Measurements from ENCODE around the gene CRTC1. TPM values are rescaled to one million over a fixed set of nuclear protein-coding genes. Genes with fewer than 3 reads are reported as not detected.

The CRTC1 gene
- total and polyA plus RNA-seq, 9 of the 15 experiments (the other 6 are each of a cell fraction or from before 2014, with no cell fraction given), result 0.25 to 3.8 (median 1.2) TPM; not detected in 2

DNA sequence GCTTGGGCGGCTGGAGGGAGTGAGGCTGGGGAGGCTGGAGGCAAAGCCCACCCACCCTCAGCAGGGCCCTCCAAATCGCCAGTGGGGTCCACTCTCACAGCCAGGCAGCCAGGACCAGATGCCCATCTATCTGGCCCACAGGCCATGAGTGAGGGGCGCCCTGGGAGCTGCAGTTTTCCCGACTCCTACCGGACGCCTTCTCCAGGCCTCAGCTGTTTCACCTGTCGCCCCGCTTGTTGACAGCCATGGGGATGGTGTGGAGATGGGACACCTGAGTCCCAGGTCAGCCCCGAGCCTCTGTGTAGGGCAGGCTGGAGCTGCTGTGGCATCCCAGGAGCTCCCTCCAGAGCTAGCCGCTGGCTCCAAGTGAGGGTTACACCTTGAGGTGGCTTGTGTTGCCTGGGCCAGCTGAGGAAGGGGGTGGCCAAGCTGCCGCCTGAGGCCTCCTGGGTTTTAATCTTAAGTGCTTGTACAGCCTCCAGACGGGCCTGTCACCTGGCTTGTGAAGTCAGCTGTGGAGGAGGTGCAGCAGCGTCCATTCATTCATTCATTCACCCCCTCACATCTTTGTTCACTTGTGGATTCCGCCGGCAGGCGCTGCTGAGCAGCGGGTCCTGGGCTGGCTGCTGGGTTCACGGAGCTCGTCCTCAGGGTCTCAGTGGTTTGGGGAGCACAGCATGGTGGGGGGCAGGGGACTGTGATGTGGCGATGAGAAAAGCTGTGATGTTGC lies 55.6 kb downstream of the CRTC1 start:
- FAIRE-seq, result no peak
- peaks cover 3% of the 10 kb centered on the region for H3K9me1 ChIP-seq (ENCODE audit: control insufficient read depth, insufficient read depth, low read length)
- peaks cover 64% of the 10 kb centered on the region for H4K20me1 ChIP-seq (replicated peaks; ENCODE audit: control insufficient read depth, insufficient read depth, low read length)
- no peak overlapping the region for H3K27ac ChIP-seq (ENCODE audit: extremely low read depth, low read depth, low read length)
- H3K79me2 ChIP-seq (ENCODE audit: control insufficient read depth, insufficient read depth, low read length), result no peaks in the 10 kb centered on the region
- H3K36me3 ChIP-seq (ENCODE audit: control insufficient read depth, insufficient read depth, low read length), result no peaks in the 10 kb centered on the region
- ATAC-seq, result no peak
- no peak overlapping the region for H3K4me3 ChIP-seq
- H3K4me1 ChIP-seq (replicated peaks in 1 of 2; ENCODE audit: control insufficient read depth in 2 of 2, insufficient read depth in 2 of 2, low read length in 2 of 2), result peaks cover 25 to 83% of the 10 kb centered on the region in 2 experiments
- intact Hi-C loops (cut with micrococcal nuclease), result no loop called here
- POLR2A ChIA-PET, result interaction anchor here (0.9 to 1.0 kb wide), 2 partner anchors 10 to 11 kb away, joined by 3 read pairs; no protein-coding TSS in a partner anchor
- WGBS (ENCODE audit: insufficient coverage, low coverage, missing lambda C conversion rate), result 83% methylated on average over 19 of the region's 20 CpGs
- H3K4me2 ChIP-seq (ENCODE audit: insufficient read depth, low read length), result no peak overlapping the region
- TF ChIP-seq, protein P1, sequence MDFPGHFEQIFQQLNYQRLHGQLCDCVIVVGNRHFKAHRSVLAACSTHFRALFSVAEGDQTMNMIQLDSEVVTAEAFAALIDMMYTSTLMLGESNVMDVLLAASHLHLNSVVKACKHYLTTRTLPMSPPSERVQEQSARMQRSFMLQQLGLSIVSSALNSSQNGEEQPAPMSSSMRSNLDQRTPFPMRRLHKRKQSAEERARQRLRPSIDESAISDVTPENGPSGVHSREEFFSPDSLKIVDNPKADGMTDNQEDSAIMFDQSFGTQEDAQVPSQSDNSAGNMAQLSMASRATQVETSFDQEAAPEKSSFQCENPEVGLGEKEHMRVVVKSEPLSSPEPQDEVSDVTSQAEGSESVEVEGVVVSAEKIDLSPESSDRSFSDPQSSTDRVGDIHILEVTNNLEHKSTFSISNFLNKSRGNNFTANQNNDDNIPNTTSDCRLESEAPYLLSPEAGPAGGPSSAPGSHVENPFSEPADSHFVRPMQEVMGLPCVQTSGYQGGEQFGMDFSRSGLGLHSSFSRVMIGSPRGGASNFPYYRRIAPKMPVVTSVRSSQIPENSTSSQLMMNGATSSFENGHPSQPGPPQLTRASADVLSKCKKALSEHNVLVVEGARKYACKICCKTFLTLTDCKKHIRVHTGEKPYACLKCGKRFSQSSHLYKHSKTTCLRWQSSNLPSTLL (IDR thresholded peaks at IDR 0.05), result no peak
- TF ChIP-seq, protein P2, sequence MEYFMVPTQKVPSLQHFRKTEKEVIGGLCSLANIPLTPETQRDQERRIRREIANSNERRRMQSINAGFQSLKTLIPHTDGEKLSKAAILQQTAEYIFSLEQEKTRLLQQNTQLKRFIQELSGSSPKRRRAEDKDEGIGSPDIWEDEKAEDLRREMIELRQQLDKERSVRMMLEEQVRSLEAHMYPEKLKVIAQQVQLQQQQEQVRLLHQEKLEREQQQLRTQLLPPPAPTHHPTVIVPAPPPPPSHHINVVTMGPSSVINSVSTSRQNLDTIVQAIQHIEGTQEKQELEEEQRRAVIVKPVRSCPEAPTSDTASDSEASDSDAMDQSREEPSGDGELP (CRISPR knock-in tag; IDR thresholded peaks at IDR 0.05; ENCODE audit: borderline replicate concordance), result 0 out of 2 replicates have a peak, but pooled peaks have one; percentile 14
- TF ChIP-seq ZNF24 (IDR thresholded peaks at IDR 0.05) (peak; percentile 77), ZNF263 (CRISPR knock-in tag; IDR thresholded peaks at IDR 0.05; ENCODE audit: borderline replicate concordance) (peak; percentile 45; the same call in 1 of the 2 replicates)
- in situ Hi-C loops (cut with MboI), result no loop called here
- CTCF ChIA-PET (ENCODE audit: low intra/inter-chr PET ratio), result no interaction called here
- peak overlapping the region in 1 of 2 experiments; percentile 46; a peak in 2 of 4 replicates for H3K9ac ChIP-seq (ENCODE audit: insufficient read depth in 1 of 2, low read depth in 2 of 2, low read length in 2 of 2)
- H3K9me3 ChIP-seq (replicated peaks; ENCODE audit: control insufficient read depth, insufficient read depth, low read depth, low read length), result no peaks in the 10 kb centered on the region
- no peak for DNase-seq (ENCODE audit: extremely low read depth in 1 of 4, low spot score in 3 of 4)
- H2AFZ ChIP-seq (ENCODE audit: low read depth, low read length), result no peak overlapping the region
- no peaks in the 10 kb centered on the region for H3K27me3 ChIP-seq (ENCODE audit: control insufficient read depth in 2 of 2, insufficient read depth in 2 of 2, low read length in 2 of 2)
- BruUV-seq (replicated peaks), result no TSS peak

Data from K562 (cell line).